Measurements from ENCODE around the gene DIS3L2.

- TF ChIP-seq CTCF (IDR thresholded peaks at IDR 0.05) (no peak), POLR2AphosphoS5 (IDR thresholded peaks at IDR 0.05) (no peak)
Measured at GRCh38 chr2:232369126-232369951, 407.8 kb downstream of the DIS3L2 start.
